HG02763 (cell line): ENCODE results near the gene POLD4.
"Not testable (repeated sequence)": the region's sequence is repeated elsewhere in the genome, so short reads cannot be mapped to it uniquely, and the experiment has no call there.

Source experiments
- ATAC-seq: cut with Tn5 transposase; IDR thresholded peaks from one replicate; pipeline ENCODE4 v1.9.1; 2021; ENCODE audit warnings: mild to moderate bottlenecking, moderate library complexity; ENCODE audit not compliant: unreplicated experiment

POLD4 gene

DNA sequence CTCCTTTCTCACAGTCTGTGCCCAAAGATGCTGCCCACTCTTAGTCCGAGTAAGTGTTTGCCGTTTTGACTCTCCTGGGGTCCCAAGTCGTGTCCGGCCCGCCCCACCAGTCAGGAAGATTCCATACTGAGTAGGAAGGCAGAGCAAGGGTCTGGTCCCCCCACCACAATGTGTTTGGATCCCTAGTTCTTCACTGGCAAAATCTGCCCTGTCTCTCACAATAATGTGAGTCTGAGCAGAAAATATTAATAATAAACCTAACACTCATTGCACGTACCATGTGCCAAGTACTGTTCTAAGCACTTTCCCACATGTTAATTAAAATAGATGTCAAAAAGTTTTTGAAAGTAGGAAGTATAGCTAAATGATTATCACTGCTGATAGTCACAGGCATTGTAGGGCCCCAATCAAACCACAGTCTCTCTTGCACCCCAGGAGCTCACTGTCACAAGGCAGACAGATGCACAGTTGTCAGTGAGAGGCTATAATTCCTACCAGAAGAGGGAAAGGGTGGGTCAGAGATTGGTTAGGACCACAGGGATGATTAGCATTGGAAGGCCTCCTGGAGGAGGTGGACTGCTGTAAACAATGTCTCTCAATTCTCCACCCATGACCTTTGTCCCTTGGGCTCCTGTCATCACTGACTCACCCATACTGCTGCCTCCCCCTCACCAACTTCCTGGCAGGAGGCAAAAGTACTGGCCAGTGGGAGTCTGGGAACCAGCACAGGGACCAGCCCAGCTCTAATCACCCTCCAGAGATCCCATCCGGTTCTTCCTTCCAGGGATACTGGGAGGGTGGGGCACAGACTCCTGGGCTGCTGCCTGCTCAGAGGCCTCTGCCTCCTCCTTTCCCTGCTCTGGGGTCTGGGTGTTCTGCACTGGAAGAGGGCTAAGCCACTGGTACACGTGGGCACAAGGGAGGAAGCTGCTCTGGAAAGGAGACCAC lies 1.0 kb upstream of the POLD4 start:
- ATAC-seq, result no peak

DNA sequence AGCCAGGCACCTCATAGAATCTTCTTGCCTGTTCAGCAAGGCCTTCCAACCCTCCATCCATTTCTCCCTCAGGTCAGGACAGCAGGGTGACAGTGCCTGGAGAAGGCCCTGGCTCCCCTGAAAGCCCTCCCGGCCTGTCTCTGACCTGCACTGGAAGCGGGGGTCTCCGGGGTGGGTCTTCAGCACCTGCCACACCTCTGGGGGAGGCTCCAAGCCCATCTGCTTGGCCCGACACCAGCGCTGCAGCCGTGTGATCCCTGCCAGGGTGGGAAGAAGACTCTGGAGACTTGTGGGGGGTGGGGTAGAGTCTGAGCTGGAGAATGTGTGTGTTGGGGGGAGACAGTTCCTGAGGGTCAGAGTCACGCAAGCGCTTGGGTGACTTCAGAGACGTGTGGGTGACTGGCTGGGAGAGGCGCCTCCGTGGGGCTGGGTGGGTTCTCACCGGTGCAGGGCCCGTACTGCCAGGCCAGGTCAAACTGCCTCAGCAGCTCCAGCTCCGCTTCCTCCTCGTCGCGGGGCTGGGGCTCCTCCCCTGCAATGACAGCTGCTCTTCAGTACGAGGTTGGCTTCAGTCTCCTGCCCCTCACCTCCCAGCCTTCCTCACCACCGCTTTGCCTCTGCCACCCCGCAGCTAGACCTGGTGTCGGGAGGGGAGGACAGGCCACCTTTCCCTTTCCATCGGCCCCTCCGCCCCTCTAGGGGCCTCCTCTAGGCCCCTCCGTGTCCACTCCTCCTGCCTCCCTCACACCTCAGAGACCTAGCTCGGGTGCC lies 615 bp downstream of the POLD4 start:
- ATAC-seq, result peak; percentile 1

DNA sequence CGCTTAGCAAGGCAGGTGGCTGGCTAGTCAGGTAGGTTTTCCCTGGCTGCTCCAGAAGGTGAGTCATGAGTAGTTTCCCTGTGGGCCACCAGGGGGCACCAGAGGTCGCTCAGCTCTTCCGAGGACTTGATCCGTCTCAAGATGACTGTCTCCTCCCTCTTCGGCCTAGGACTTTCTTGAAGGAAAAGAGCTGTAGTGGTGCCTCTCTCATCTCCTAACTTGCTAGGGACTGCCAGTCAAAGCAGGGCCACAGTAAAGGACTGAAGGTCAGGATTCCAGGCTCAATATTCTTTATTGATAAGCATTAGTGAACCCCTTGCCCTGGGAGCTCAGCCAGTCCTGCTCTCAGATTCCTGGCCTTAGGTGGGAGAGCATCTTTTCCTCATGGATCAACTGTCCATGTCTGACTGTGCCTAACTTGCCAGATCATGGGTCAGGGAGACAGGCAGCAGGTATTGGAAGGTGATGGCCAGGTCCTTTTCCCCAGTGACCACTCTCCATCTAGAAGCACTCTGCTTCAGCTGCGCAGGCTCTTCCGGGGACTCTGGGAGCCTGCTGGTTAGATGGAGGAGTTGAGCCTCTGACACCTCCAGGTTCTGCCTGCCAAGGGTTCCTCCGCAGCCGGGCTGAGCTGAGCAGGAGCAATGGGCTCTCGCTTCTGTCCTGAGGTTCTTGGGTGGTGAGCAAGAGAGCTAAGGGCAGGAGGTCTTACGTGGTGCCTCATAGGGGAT lies 1.9 kb downstream of the POLD4 start:
- no peak for ATAC-seq

DNA sequence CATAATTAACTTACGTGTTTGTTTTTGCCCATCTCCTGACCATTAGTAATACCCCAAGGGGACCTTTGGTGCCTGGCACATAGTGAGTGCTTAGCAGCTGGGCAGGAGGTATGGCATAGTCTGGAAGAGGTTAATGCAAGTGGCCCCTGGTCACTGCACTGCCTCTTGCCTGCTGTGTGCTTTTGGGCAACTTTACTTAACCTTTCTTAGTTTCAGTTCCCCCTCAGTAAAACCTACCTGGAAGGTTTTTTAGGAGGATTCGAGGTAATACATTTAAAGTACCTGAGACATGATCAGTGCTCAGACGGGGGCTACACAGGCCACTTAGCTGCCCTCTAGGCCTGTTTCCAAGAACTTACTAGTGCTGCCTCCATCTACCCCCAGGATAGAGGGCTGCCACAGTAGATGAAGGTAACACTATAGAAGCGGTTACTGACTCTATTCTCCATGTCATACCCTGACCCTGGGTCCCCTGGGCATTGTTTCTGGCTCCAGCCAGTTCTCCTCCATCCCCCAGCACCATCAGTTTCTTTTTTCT lies 3.3 kb downstream of the POLD4 start:
- no peak for ATAC-seq

DNA sequence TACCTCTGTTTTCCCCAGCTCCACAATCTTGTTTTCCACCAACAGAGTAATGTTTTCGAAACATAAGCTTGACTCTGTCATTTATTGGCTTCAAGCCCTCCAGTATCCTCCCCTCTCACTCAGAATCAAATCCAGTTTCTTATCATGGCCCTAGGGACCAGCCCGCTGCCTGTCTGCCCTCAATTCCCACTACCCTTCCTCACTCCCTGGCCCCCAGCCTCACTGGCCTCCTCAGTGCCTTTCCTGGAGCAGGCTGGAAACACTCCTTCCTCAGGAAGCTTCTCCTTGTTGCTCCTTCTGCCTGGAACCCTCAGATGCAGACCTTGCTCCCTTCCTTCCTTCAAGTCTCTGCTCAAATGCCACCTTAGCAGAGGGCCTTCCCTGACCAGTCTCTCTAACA lies 3.9 kb downstream of the POLD4 start:
- ATAC-seq, result no peak

DNA sequence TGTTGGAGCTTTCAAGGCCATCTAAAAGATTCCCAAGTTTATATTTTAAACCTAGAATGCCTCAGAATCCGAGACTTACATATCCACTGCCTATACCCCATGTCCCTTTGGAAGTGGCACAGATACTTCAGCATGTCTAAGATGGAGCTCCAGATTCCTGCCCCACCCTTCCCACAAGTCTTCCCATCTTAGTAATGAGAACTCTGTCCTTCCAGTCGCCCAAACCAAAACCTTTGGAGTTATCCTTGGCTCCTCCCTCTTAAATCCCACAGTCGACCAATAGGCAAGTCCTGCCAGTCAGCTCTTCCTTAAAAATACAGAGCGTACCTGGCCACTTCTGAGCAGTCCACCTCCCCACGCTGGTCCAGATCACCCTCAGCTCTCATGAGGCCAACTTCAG lies 4.3 kb downstream of the POLD4 start:
- ATAC-seq, result no peak

DNA sequence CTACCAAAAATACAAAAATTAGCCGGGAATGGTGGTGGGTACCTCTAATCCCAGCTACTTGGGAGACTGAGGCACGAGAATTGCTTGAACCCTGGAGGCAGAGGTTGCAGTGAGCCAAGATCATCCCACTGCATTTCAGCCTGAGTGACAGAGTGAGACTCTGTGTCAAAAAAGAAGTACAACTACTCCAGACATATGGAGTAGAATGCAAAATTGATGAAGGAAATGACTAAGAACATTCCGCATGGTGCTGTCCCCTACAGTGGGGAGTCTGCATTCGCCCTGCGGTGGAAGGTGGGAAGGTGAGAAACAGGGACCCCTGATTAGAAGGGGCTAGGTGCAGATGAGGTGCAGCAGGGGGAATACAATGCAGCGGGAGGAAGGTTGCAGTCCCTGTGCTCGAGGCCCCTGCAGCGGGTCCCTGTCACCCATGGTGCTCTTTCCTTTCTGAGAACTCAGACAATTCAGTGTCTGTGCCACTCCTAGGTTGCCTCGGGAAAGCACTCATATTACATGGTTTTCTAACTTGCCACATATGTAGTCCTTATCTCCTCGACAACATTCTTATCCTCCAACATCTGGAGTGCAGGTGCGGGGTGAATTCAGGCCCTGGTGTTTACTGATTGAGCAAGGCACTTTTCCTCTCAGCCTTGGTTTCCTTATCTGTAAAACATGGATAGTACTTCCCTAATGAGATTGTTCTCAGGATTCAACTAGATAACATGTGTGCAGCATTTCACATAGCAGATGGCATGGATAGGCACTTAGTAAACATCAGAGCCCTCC lies 5.2 kb downstream of the POLD4 start:
- ATAC-seq, result no peak

DNA sequence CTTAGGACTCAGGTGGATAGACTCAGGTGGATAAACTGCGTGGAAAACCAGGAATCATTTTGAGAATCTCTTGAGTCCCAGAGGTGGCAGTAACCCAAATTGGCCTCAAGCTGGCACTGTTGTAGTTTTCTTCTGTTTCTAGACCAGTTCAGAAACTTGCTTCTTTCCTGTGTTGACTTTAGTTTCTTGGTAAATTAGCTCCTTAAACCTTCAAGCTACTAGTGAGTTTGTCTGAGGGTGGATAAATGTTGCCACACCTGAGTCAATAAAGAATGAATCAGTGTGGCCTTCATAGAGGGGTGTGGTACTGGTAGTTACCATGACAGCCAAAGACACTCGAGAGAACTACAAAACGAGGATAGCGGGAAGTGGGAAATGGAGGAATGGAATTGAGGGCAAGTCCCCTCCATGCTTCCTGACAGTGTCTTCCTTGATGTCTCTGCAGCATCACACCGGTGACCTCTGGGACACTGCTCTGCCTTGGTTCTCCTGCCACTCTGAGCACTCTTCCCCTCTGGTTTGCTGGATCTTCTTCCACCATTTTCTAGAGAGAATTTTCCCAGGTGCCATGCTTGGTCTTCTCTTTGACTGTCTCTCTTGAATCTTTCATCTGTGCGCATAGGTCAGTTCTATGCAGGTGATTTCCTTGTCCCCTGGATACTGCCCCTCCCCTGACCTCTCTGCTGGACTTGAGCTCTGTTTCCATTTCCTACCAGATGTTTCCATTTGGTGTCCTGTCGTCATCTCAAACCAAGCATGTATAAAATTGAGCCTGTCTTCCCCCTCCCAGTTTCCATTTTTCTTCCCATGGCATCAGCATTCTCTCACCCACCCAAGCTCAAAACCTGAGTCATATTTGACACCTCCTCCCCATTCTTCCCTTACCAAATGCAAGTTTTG lies 7.2 kb downstream of the POLD4 start:
- ATAC-seq, result no peak

DNA sequence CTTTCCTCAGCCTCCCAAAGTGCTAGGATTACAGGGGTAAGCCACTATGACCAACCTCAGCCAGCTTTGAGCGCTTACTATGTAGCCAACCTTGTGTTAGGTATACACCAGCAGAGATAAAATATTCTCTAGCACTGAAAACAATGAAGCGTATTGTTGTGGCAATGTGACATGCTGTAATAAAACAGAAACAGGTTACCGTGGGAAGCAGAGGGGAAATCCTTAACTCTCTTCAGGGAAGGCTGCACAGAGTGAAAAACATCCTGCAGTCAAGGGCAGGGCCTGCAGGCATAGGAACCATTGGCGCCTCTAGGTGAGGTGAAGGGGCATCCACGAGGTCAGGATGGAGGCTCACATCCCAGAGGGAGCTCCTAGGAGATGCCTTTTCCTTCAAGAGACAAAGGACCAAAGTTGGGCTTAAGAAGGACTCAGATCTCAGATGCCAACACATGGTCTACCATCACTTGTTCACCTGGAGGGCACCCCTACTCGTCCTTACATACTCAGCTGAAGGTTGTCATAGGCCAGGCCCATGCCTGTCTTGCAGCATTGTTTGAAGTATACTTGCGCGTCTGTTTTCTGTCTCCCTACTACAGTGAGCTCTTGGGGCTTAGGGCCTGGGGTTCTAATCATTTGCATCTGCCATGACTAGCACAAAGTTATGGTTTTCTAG lies 8.0 kb downstream of the POLD4 start:
- ATAC-seq, result no peak

DNA sequence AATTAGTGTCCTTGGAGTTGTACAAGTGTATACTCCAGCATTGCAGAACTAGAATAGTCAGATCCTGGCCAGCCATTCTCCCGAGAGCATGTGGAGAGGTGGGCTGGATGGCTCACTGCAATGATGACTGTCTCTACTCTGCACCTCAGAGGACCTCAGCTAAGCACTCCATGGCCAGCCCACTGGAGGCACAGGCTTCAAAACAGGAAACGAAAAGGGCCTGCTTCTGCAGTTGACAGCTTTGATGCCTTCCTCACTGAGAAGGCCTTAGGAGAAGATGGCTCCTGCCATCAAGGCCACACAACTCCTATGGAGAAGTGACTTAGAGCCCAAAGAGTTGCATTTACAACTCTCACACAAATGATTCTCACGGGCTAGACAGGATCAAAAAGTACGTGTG lies 9.1 kb downstream of the POLD4 start:
- no peak for ATAC-seq

DNA sequence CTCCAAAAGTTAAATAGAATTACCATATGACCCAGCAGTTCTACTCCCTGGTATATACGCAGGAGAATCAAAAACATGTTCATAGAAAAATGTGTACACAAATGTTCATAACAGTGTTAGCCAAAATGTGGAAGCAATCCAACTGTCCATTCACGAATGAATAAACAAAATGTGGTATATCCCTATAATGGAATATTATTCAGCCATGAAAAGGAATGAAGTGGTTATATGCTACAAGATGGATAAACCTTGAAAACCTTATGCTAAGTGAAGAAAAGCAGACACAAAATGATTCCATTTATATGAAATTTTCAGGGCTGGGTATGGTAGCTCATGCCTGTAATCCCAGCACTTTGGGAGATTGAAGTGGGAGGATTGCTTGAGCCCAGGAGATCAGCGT lies 16.1 kb downstream of the POLD4 start:
- ATAC-seq, result no peak

DNA sequence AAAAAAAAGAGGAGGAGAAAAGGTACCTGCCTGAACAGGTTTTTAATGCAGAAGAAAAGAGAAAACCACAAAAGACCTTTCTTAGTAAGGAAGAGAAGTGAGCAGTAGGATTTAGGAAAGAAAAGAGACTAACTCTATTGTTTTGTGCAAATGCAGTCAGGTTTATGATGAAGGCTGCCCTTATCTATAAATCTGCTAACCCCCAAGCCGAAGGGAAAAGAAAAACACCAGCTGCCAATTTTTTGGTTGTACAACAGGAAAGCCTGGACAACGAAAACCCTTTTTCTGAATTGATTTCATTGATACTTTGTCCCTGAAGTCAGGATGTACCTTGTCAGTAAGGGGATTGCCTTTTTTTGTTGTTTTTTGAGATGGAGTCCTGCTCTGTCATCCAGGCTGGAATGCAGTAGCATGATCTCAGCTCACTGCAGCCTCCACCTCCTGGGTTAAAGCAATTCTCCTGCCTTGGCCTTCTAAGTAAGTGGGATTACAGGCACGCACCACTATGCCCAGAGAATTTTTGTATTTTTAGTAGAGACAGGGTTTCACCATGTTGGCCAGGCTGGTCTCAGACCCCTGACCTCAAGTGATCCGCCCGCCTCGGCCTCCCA lies 21.2 kb downstream of the POLD4 start:
- no peak for ATAC-seq

DNA sequence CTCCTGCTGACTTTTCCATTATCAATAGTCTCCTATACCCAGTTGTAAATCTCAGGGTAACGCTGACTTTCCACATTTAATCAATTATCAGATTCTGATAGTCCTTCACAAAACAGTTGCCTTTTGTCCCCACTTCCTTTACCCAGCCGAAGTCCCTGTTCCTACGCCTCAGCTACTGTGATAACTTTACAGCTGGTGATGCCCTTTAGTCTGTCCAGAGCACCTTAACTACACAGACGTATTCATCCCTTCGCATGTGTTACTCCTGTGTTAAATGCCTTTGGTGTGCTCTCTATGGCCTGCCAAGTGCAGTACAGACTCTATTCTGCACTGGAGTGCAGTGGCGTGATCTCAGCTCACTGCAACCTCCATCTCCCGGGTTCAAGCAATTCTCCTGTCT lies 29.8 kb downstream of the POLD4 start:
- ATAC-seq, result no peak

DNA sequence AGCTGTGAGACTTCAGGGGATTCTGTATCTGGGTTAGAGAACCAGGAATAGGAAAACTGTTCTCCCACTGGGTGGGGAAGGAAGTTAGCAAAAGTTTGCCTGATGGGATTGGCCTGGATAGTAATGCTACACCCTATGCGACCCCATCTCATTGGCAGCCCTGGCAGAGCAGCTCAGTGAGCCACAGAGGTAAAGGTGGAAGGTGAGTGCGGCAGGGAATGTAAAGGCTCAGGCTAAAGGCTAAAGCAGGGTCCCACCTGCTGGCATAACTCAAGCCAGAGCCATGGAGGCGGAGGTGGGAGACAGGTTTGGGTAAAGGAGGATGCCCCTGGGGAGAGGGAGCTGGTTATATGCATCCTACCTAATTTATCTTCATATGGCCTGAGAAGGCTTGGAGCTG lies 31.3 kb downstream of the POLD4 start:
- no peak for ATAC-seq

DNA sequence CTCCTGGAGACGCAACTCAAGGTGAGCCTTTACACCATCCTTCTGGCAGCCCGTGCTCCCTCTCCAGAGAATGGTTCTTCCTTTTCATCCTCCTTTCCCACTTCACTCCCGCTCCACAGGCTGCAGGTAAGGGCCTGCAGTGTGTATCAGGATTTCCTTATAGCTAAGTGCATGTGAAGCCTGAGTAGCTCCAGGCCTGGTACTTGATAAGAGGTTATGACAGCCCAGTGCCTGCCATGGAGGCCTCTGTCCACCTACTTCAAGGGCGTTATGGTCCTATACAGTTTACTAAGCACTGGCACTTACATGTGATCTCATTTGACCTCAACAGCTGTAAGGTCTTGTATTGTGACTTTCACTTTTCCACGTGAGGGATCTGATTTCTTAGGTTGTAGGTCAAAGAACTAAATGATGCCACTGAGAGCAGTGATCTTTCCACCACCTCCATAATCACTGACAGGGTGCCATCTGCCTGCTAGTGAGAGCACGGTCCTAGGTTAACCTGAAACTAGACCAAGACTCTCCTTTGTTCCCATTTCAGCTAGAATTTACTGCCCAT lies 32.0 kb downstream of the POLD4 start:
- ATAC-seq, result no peak

DNA sequence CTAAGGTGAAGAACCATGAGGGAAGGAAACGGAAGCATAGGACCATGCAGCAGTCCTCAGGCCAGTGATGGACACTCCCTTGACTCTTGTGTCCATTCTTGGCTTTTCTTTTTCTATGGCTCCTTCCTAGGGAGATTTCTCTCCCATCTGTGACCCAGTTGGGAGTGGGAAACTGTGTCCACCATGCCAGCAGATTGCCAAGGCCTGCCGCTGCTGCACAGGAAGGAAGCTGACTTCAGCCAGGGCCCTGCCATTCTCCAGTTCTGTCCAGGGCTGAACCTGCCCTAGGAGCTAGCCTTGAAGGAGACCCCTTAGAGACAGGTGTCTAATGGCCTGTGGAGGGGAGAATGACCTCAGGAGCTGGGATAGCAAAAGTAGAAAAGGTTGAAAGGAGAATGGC lies 32.7 kb downstream of the POLD4 start:
- ATAC-seq, result no peak

DNA sequence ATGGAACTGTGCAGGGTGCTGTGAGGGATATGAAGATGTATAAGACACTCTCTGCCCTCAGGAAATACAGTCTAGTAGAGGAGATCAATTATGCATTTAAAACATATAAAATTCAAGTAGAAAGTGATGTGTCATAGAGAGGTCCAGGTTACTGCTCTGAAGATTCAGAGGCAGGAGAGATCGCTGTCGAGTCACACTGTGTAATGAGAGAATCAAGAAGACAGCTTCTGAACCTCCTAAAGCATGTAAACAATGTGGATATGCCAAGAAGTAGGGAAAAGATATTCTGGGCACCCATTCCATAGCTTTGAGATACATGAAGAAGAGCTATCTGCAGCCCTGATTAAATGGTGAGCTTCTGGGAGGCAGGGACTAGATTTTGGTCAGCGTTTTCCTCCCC lies 33.3 kb downstream of the POLD4 start:
- ATAC-seq, result no peak

DNA sequence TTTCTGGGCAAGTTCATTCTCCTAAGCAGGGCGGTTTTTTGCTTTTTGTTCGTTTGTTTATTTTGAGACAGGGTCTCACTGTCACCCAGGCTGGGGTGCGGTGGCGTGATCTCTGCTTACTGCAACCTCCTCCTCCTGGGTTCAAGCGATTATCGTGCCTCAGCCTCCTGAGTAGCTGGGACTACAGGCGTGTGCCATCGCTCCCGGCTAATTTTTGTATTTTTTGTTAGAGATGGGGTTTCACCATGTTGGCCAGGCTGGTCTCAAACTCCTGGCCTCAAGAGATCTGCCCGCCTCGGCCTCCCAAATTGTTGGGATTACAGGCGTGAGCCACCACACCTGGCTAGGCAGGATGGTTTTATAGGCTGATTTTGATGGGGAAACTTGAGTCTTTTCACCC lies 34.5 kb downstream of the POLD4 start:
- not testable (repeated sequence) for ATAC-seq
